GM12874 (cell line): ENCODE data around the gene STK4.
A peak's percentile ranks its signal among the peaks of the same experiment; 100 is the strongest.

Experiments used
- CTCF ChIP-seq: IDR thresholded peaks from 2 replicates; pipeline ENCODE4 v1.5.1; 2011; ENCODE audit warnings: low read depth, mild to moderate bottlenecking, control low read depth, low read length, moderate library complexity; ENCODE audit not compliant: insufficient read depth

The STK4 gene

GRCh38 chr20:45090481-45090880, 124.2 kb downstream of the STK4 start:
- no peak for TF ChIP-seq CTCF

- no peak for TF ChIP-seq CTCF
Measured at GRCh38 chr20:45091366-45091765, 125.1 kb downstream of the STK4 start.

- no peak for TF ChIP-seq CTCF
Measured at GRCh38 chr20:45092898-45093297, 126.6 kb downstream of the STK4 start.

- TF ChIP-seq CTCF: no peak
Measured at GRCh38 chr20:45094201-45094600, 127.9 kb downstream of the STK4 start.

- no peak for TF ChIP-seq CTCF
Measured at GRCh38 chr20:45094864-45095574, 128.7 kb downstream of the STK4 start.

GRCh38 chr20:45095805-45096238, 129.5 kb downstream of the STK4 start:
- TF ChIP-seq CTCF: peak; percentile 75

GRCh38 chr20:45096781-45097180, 130.5 kb downstream of the STK4 start:
- TF ChIP-seq CTCF: no peak
